Measurements from ENCODE around the gene MAP6.

Gene MAP6

DNA sequence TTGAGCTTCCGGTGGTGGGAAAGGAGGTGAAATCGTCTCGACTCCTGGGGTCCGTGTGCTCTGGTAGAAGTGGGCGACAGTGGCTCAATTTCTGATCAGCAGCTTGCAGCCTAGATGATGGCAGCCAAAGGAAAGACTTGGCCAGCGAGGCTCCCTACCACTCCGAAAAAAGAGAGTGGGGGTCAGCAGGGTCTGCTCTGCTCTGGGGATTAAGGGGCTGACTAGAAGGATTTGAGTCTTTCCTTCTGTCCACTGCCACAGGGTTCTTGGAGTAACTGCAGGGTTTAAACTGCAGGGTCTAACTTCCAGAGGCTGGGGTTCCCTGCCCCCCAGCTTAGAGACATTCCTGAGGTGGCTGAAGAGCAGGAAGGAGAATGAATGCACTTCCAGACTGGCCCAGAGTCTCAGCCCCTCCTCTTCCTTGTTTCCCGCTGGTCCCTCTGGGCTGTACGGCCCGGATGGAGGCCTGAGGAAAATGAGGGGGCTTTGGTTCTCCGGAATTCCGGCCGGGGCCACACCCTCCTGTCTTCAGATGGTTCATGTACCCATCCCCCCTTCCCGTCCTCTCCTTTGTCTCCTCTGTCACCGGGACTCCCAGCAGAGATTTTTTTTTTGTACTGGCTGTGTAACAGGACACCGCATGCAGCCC, 105.9 kb downstream of the MAP6 start:
- Histone ChIP-seq H4K20me1 (ENCODE audit: insufficient read depth, low read length) (no peaks in the 10 kb centered on the region), H3K4me1 (ENCODE audit: insufficient read depth, low read length, severe bottlenecking) (peaks cover 6% of the 10 kb centered on the region), H3F3A (ENCODE audit: insufficient read depth, low read length) (no peaks in the 10 kb centered on the region), H3K27me3 (ENCODE audit: insufficient read depth, low read length) (no peaks in the 10 kb centered on the region; the same call in none of the 2 replicates), H3K36me3 (ENCODE audit: insufficient read depth, low read length) (no peaks in the 10 kb centered on the region), H3K9me2 (ENCODE audit: low read depth, low read length) (no peaks in the 10 kb centered on the region), H3K4me3 (ENCODE audit: low read depth, low read length, poor library complexity, severe bottlenecking) (peak overlapping the region; percentile 44), H3K4me2 (ENCODE audit: low read length) (peak overlapping the region; percentile 53; the same call in 1 of the 2 replicates), H3K9ac (ENCODE audit: low read length) (no peak overlapping the region), H3K27ac (ENCODE audit: low read depth, low read length, poor library complexity, severe bottlenecking) (no peak overlapping the region), H3K9me3 (ENCODE audit: low read length) (no peaks in the 10 kb centered on the region), H3K79me2 (ENCODE audit: insufficient read depth, low read length) (no peaks in the 10 kb centered on the region), H2AFZ (ENCODE audit: low read length) (no peak overlapping the region)
- TF ChIP-seq, protein P1, sequence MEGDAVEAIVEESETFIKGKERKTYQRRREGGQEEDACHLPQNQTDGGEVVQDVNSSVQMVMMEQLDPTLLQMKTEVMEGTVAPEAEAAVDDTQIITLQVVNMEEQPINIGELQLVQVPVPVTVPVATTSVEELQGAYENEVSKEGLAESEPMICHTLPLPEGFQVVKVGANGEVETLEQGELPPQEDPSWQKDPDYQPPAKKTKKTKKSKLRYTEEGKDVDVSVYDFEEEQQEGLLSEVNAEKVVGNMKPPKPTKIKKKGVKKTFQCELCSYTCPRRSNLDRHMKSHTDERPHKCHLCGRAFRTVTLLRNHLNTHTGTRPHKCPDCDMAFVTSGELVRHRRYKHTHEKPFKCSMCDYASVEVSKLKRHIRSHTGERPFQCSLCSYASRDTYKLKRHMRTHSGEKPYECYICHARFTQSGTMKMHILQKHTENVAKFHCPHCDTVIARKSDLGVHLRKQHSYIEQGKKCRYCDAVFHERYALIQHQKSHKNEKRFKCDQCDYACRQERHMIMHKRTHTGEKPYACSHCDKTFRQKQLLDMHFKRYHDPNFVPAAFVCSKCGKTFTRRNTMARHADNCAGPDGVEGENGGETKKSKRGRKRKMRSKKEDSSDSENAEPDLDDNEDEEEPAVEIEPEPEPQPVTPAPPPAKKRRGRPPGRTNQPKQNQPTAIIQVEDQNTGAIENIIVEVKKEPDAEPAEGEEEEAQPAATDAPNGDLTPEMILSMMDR (IDR thresholded peaks at IDR 0.05; ENCODE audit: low read length): no peak
- TF ChIP-seq EZH2 (IDR thresholded peaks at IDR 0.05; ENCODE audit: borderline replicate concordance, low read length): no peak

DNA sequence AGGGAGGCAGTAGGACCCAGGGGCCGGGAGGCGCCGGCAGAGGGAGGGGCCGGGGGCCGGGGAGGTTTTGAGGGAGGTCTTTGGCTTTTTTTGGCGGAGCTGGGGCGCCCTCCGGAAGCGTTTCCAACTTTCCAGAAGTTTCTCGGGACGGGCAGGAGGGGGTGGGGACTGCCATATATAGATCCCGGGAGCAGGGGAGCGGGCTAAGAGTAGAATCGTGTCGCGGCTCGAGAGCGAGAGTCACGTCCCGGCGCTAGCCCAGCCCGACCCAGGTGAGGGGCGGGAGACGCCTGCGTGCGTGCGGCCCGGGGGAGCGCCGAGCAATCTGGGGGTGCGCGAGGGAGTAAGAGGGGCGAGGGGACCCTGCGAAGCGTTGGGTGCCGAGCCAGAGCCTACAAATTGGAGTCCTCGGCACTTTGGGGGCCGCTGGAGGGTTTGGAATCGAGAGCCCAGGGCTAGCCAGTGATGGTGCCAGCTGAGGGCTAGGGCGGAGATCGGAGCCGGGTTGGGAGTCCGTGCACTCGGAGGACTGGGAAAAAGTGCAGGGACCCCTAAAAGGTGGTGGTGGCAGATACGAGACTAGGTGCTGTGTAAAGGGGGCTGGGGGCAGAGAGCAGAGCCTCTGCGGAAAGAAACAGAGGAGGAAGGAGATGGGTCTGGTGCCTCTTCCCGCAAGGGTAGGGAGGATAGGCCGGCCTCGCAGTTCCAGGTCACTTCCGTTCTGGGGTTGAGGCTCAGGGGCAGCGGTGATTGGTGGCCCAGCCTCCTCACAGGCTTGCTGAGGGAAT, 106.6 kb downstream of the MAP6 start, which contains the start of gene SERPINH1:
Gene SERPINH1 (plus strand): TSS at position 206 of the 788 bp plus-strand sequence. CDS start 4,097 bp downstream, outside the sequence.
- no peaks in the 10 kb centered on the region for H3F3A ChIP-seq (ENCODE audit: insufficient read depth, low read length)
- H2AFZ ChIP-seq (ENCODE audit: low read length): no peak within 1 kb of the TSS
- no peak within 1 kb of the TSS for H3K9ac ChIP-seq (ENCODE audit: low read length)
- no peaks in the 10 kb centered on the region for H3K79me2 ChIP-seq (ENCODE audit: insufficient read depth, low read length)
- TF ChIP-seq, protein P1 (IDR thresholded peaks at IDR 0.05; ENCODE audit: low read length): no peak
- no peak for TF ChIP-seq EZH2 (IDR thresholded peaks at IDR 0.05; ENCODE audit: borderline replicate concordance, low read length)
- H3K36me3 ChIP-seq (ENCODE audit: insufficient read depth, low read length): no peaks in the 10 kb centered on the region
- peak within 1 kb of the TSS; percentile 53 for H3K4me2 ChIP-seq (ENCODE audit: low read length)
- H3K27me3 ChIP-seq (ENCODE audit: insufficient read depth, low read length): no peaks in the 10 kb centered on the region; the same call in none of the 2 replicates
- H3K9me3 ChIP-seq (ENCODE audit: low read length): no peaks in the 10 kb centered on the region
- no peaks in the 10 kb centered on the region for H4K20me1 ChIP-seq (ENCODE audit: insufficient read depth, low read length)
- peak within 1 kb of the TSS; percentile 44 for H3K4me3 ChIP-seq (ENCODE audit: low read depth, low read length, poor library complexity, severe bottlenecking)
- H3K9me2 ChIP-seq (ENCODE audit: low read depth, low read length): no peaks in the 10 kb centered on the region
- no peak within 1 kb of the TSS for H3K27ac ChIP-seq (ENCODE audit: low read depth, low read length, poor library complexity, severe bottlenecking)
- H3K4me1 ChIP-seq (ENCODE audit: insufficient read depth, low read length, severe bottlenecking): peaks cover 6% of the 10 kb centered on the region

GRCh38 chr11:75561426-75562047, 107.3 kb downstream of the MAP6 start:
- H3K4me3 ChIP-seq (ENCODE audit: low read depth, low read length, poor library complexity, severe bottlenecking): peak overlapping the region; percentile 44
- TF ChIP-seq, protein P1 (IDR thresholded peaks at IDR 0.05; ENCODE audit: low read length): no peak
- TF ChIP-seq EZH2 (IDR thresholded peaks at IDR 0.05; ENCODE audit: borderline replicate concordance, low read length): no peak
- peaks cover 6% of the 10 kb centered on the region for H3K4me1 ChIP-seq (ENCODE audit: insufficient read depth, low read length, severe bottlenecking)
- no peaks in the 10 kb centered on the region for H3K79me2 ChIP-seq (ENCODE audit: insufficient read depth, low read length)
- no peaks in the 10 kb centered on the region for H3K9me3 ChIP-seq (ENCODE audit: low read length)
- H3K27ac ChIP-seq (ENCODE audit: low read depth, low read length, poor library complexity, severe bottlenecking): no peak overlapping the region
- H3K27me3 ChIP-seq (ENCODE audit: insufficient read depth, low read length): no peaks in the 10 kb centered on the region; the same call in none of the 2 replicates
- no peaks in the 10 kb centered on the region for H3F3A ChIP-seq (ENCODE audit: insufficient read depth, low read length)
- peak overlapping the region; percentile 53; the same call in 1 of the 2 replicates for H3K4me2 ChIP-seq (ENCODE audit: low read length)
- H3K36me3 ChIP-seq (ENCODE audit: insufficient read depth, low read length): no peaks in the 10 kb centered on the region
- H3K9ac ChIP-seq (ENCODE audit: low read length): no peak overlapping the region
- H3K9me2 ChIP-seq (ENCODE audit: low read depth, low read length): no peaks in the 10 kb centered on the region
- H2AFZ ChIP-seq (ENCODE audit: low read length): no peak overlapping the region
- no peaks in the 10 kb centered on the region for H4K20me1 ChIP-seq (ENCODE audit: insufficient read depth, low read length)

Measured in OCI-LY1 (cell line).